ENCODE results near the gene GP9. TPM values are rescaled to one million over a fixed set of nuclear protein-coding genes. Genes with fewer than 3 reads are reported as not detected.

The GP9 gene
- total RNA-seq, 1 donor from 2014 or later: not detected

Other genes starting within 250 kb of the GP9 start
- gene ACAD9, start 181.2 kb upstream of the GP9 start, total RNA-seq: 57.0 and 61.2 TPM in 2 replicates
- 2.4 and 2.7 TPM in 2 replicates for gene CFAP92, start 66.7 kb upstream of the GP9 start, total RNA-seq
- gene EFCC1, start 59.5 kb upstream of the GP9 start, total RNA-seq: 0.60 TPM in 2 replicates
- gene RAB43, start 61.0 kb downstream of the GP9 start, total RNA-seq: 23.8 and 24.3 TPM in 2 replicates
- 34.0 and 37.4 TPM in 2 replicates for gene ISY1, start 100.3 kb downstream of the GP9 start, total RNA-seq
- 192 and 194 TPM in 2 replicates for gene CNBP, start 123.1 kb downstream of the GP9 start, total RNA-seq
- 141 and 145 TPM in 2 replicates for gene COPG1, start 188.8 kb downstream of the GP9 start, total RNA-seq
- 35.3 TPM in 2 replicates for gene HMCES, start 218.1 kb downstream of the GP9 start, total RNA-seq

Measured in progenitor cell of endocrine pancreas (in vitro differentiated cells).